Thyroid gland (tissue), 4 donors: Measurements from ENCODE around the gene FLT1. TPM values are rescaled to one million over a fixed set of nuclear protein-coding genes. Genes with fewer than 3 reads are reported as not detected.

ENCODE experiments used
- DNase-seq, 2 donors: peaks; one replicate each; pipeline ENCODE4 v3.0.0-alpha.2; 2019
- H3K27ac ChIP-seq, 3 donors: fragments of 200-600 bp; sonication (generic); 1 replicate in 2 of 3; 2 replicates in 1 of 3; pipeline ENCODE4 v1.5.1; 2016 to 2019; ENCODE audit warnings: mild to moderate bottlenecking in 1 of 3, moderate library complexity in 1 of 3
- H3K27me3 ChIP-seq: fragments of 200-600 bp; sonication (generic); one replicate; pipeline ENCODE4 v1.5.1; 2019
- H3K36me3 ChIP-seq, 2 donors: fragments of 200-600 bp; sonication (generic); one replicate each; pipeline ENCODE4 v1.5.1; 2016 to 2019
- H3K4me1 ChIP-seq, 2 donors: fragments of 200-600 bp; sonication (generic); one replicate each; pipeline ENCODE4 v1.5.1; 2017 to 2019
- H3K4me3 ChIP-seq, 3 donors: fragments of 200-600 bp; sonication (generic); replicated peaks in 1 of 3; 1 replicate in 2 of 3; 2 replicates in 1 of 3; pipeline ENCODE4 v1.5.1; 2016; ENCODE audit warnings: mild to moderate bottlenecking in 1 of 3
- H3K9me3 ChIP-seq: fragments of 200-600 bp; sonication (generic); one replicate; pipeline ENCODE4 v1.5.1; 2017
- CTCF ChIP-seq, 6 experiments: fragments of 200-600 bp in 3 of 6; fragments of 450-650 bp in 3 of 6; sonication (generic) in 3 of 6; IDR thresholded peaks; one replicate each; pipeline ENCODE4 v1.5.1; 2016 to 2019; ENCODE audit warnings: antibody characterized with exemption in 6 of 6, mild to moderate bottlenecking in 2 of 6, inconsistent platforms in 1 of 6, moderate library complexity in 1 of 6
- POLR2A ChIP-seq, 2 donors: fragments of 450-650 bp; IDR thresholded peaks; one replicate each; pipeline ENCODE4 v1.6.1; 2017; ENCODE audit warnings: antibody characterized with exemption in 2 of 2, mild to moderate bottlenecking in 2 of 2, moderate library complexity in 1 of 2
- WGBS, 2 donors: methylation state at CpG; one replicate each; pipeline ENCODE4 v1.1.5; 2017; 5-methylcytosine and 5-hydroxymethylcytosine counted together
- intact Hi-C: fragments of 100-400 bp; cut with DNase I; formaldehyde crosslinking; loops from one replicate; pipeline ENCODE4 v1.15.1; 2023
- total RNA-seq, 4 donors: library from RNA; depleted of rRNA; stranded (reverse); fragments of >200 nt; gene quantifications; one replicate each; pipeline ENCODE4 v1.2.3, GENCODE V29; 2016

FLT1 gene
- total RNA-seq, 4 donors from 2014 or later: 23.4 to 132 (median 44.4) TPM

GRCh38 chr13:28479005-28479404, 15.9 kb downstream of the FLT1 start:
- no peaks in the 10 kb centered on the region for H3K27me3 ChIP-seq
- H3K4me1 ChIP-seq: no peaks in the 10 kb centered on the region
- H3K27ac ChIP-seq: no peak overlapping the region
- H3K9me3 ChIP-seq: no peaks in the 10 kb centered on the region
- DNase-seq: no peak
- 84 to 88% methylated on average over 1 of the region's 1 CpG for WGBS, 2 donors
- TF ChIP-seq CTCF (IDR thresholded peaks at IDR 0.05) (no peak), POLR2A (IDR thresholded peaks at IDR 0.05) (no peak)
- intact Hi-C loops: no loop called here
- no peaks in the 10 kb centered on the region for H3K36me3 ChIP-seq
- H3K4me3 ChIP-seq: no peak overlapping the region

- Histone ChIP-seq H3K9me3 (no peaks in the 10 kb centered on the region), H3K36me3 (no peaks in the 10 kb centered on the region), H3K4me3 (no peak overlapping the region), H3K27ac (no peak overlapping the region), H3K4me1 (no peaks in the 10 kb centered on the region), H3K27me3 (no peaks in the 10 kb centered on the region)
- intact Hi-C loops: no loop called here
- no peak for DNase-seq
- TF ChIP-seq CTCF (IDR thresholded peaks at IDR 0.05) (no peak), POLR2A (IDR thresholded peaks at IDR 0.05) (no peak)
- WGBS, 2 donors: 64 to 66% methylated on average over 3 of the region's 3 CpGs
These were observed 16.8 kb downstream of the FLT1 start for GRCh38 chr13:28478127-28478526.

- 76% methylated on average over 3 of the region's 3 CpGs for WGBS, 2 donors
- TF ChIP-seq POLR2A (IDR thresholded peaks at IDR 0.05): no peak
- TF ChIP-seq CTCF (IDR thresholded peaks at IDR 0.05): no peak
These were observed 17.3 kb downstream of the FLT1 start for GRCh38 chr13:28477709-28477973.

GRCh38 chr13:28476919-28477708, 17.8 kb downstream of the FLT1 start:
- no peak for DNase-seq
- Histone ChIP-seq H3K9me3 (no peaks in the 10 kb centered on the region), H3K36me3 (no peaks in the 10 kb centered on the region), H3K4me1 (no peaks in the 10 kb centered on the region), H3K27ac (no peak overlapping the region), H3K27me3 (no peaks in the 10 kb centered on the region), H3K4me3 (no peak overlapping the region)
- TF ChIP-seq POLR2A (IDR thresholded peaks at IDR 0.05) (no peak), CTCF (IDR thresholded peaks at IDR 0.05) (no peak)
- WGBS, 2 donors: 74 to 77% methylated on average over 11 of the region's 11 CpGs
- intact Hi-C loops: no loop called here

More at GRCh38 chr13:28477709-28477973, 17.3 kb downstream of the FLT1 start:
- intact Hi-C loops: no loop called here
- no peak overlapping the region for H3K27ac ChIP-seq
- no peak overlapping the region for H3K4me3 ChIP-seq
- H3K27me3 ChIP-seq: no peaks in the 10 kb centered on the region
- no peak for DNase-seq
- no peaks in the 10 kb centered on the region for H3K4me1 ChIP-seq
- no peaks in the 10 kb centered on the region for H3K36me3 ChIP-seq
- no peaks in the 10 kb centered on the region for H3K9me3 ChIP-seq

- 59 to 72% methylated on average over 7 of the region's 7 CpGs for WGBS, 2 donors
- no peak for DNase-seq
These were observed 18.8 kb downstream of the FLT1 start for GRCh38 chr13:28475916-28476725.

More at GRCh38 chr13:28475916-28476725, 18.8 kb downstream of the FLT1 start:
- Histone ChIP-seq H3K36me3 (no peaks in the 10 kb centered on the region), H3K9me3 (no peaks in the 10 kb centered on the region), H3K4me3 (no peak overlapping the region), H3K27ac (no peak overlapping the region), H3K27me3 (no peaks in the 10 kb centered on the region), H3K4me1 (no peaks in the 10 kb centered on the region)
- no peak for TF ChIP-seq CTCF (IDR thresholded peaks at IDR 0.05)
- no peak for TF ChIP-seq POLR2A (IDR thresholded peaks at IDR 0.05)
- intact Hi-C loops: no loop called here
